Endodermal cell (in vitro differentiated cells): ENCODE measurements around the gene ALDH3B2. TPM values are rescaled to one million over a fixed set of nuclear protein-coding genes. Genes with fewer than 3 reads are reported as not detected.

Source experiments
- DNase-seq: peaks from one replicate; pipeline ENCODE4 v3.0.0-alpha.2; 2017
- H3K27ac ChIP-seq: 2 replicates; pipeline ENCODE4 v1.5.1; 2013; ENCODE audit warnings: mild to moderate bottlenecking, low read depth, low read length, moderate library complexity
- H3K27me3 ChIP-seq: 2 replicates; pipeline ENCODE4 v1.6.1; 2013; ENCODE audit warnings: mild to moderate bottlenecking, low read length, moderate library complexity; ENCODE audit not compliant: insufficient read depth, control insufficient read depth, poor library complexity, severe bottlenecking
- H3K36me3 ChIP-seq: 2 replicates; pipeline ENCODE4 v1.7.0; 2013; ENCODE audit warnings: mild to moderate bottlenecking, low read length, moderate library complexity; ENCODE audit not compliant: control insufficient read depth, insufficient read depth
- H3K4me1 ChIP-seq: one replicate; pipeline ENCODE4 v1.7.0; 2013; ENCODE audit warnings: low read length; ENCODE audit not compliant: control insufficient read depth, insufficient read depth
- H3K4me3 ChIP-seq: 2 replicates; pipeline ENCODE4 v1.5.1; 2013; ENCODE audit warnings: mild to moderate bottlenecking, low read length, moderate library complexity
- H3K9ac ChIP-seq: 2 replicates; pipeline ENCODE4 v1.6.1; 2013; ENCODE audit warnings: mild to moderate bottlenecking, low read length, moderate library complexity; ENCODE audit not compliant: poor library complexity, severe bottlenecking; ENCODE audit errors: extremely low read depth
- H3K9me3 ChIP-seq: 2 replicates; pipeline ENCODE4 v1.6.1; 2013; ENCODE audit warnings: mild to moderate bottlenecking, low read length, moderate library complexity; ENCODE audit not compliant: control insufficient read depth
- H3K27ac Mint-ChIP-seq: 2 replicates; pipeline ENCODE4 v1.8.0; 2020; ENCODE audit warnings: mixed read lengths
- H3K27me3 Mint-ChIP-seq: 2 replicates; pipeline ENCODE4 v1.8.0; 2021; ENCODE audit warnings: mild to moderate bottlenecking, mixed read lengths; ENCODE audit not compliant: insufficient read depth
- H3K36me3 Mint-ChIP-seq: 2 replicates; pipeline ENCODE4 v1.8.0; 2020; ENCODE audit warnings: low read depth, mixed read lengths
- H3K4me1 Mint-ChIP-seq: 2 replicates; pipeline ENCODE4 v1.8.0; 2020; ENCODE audit warnings: mixed read lengths
- H3K4me3 Mint-ChIP-seq: 2 replicates; pipeline ENCODE4 v1.8.0; 2020; ENCODE audit warnings: mild to moderate bottlenecking, moderate library complexity, mixed read lengths
- H3K9me3 Mint-ChIP-seq: 2 replicates; pipeline ENCODE4 v1.8.0; 2020; ENCODE audit warnings: mild to moderate bottlenecking, mixed read lengths
- CTCF ChIP-seq: fragments of 200-600 bp; sonication (generic); conservative IDR thresholded peaks from 2 replicates; pipeline ENCODE4 v1.5.0; 2021; ENCODE audit warnings: antibody characterized with exemption, mild to moderate bottlenecking
- WGBS, 2 experiments: methylation state at CpG; one replicate each; pipeline versions ENCODE4 v1.1.5 to v1.1.7; 2013; ENCODE audit warnings: missing lambda C conversion rate in 2 of 2, mixed read lengths in 1 of 2; ENCODE audit not compliant: insufficient coverage in 1 of 2, insufficient read length in 1 of 2; 5-methylcytosine and 5-hydroxymethylcytosine counted together
- total RNA-seq, 2 donors: library from RNA; stranded (reverse); fragmentation: NEBNext Ultra II Directional in 1 of 2; extraction: Animal tissue kit (Norgen Biotek cat#: 25700) in 1 of 2; gene quantifications; 2 replicates in 1 of 2; 3 replicates in 1 of 2; pipeline ENCODE4 v1.2.1, GENCODE V29; 2021

Gene ALDH3B2
- total RNA-seq, 2 donors from 2014 or later = not detected

GRCh38 chr11:67648796-67649613 lies 25.4 kb downstream of the ALDH3B2 start:
- H3K27ac Mint-ChIP-seq = no peak overlapping the region
- Histone ChIP-seq H3K36me3 (no peaks in the 10 kb centered on the region), H3K27me3 (no peaks in the 10 kb centered on the region), H3K4me3 (no peak overlapping the region), H3K4me1 (no peaks in the 10 kb centered on the region), H3K9me3 (no peaks in the 10 kb centered on the region), H3K27ac (no peak overlapping the region), H3K9ac (no peak overlapping the region)
- WGBS, 2 experiments = 94 to 96% methylated on average over 7 to 12 of the region's 12 CpGs
- TF ChIP-seq CTCF = no peak
- peaks cover 6% of the 10 kb centered on the region for H3K4me1 Mint-ChIP-seq
- peaks cover 5% of the 10 kb centered on the region for H3K27me3 Mint-ChIP-seq
- DNase-seq = peak; percentile 42
- H3K4me3 Mint-ChIP-seq = no peak overlapping the region
- no peaks in the 10 kb centered on the region for H3K36me3 Mint-ChIP-seq
- peaks cover 7% of the 10 kb centered on the region for H3K9me3 Mint-ChIP-seq

GRCh38 chr11:67648140-67648795 lies 26.2 kb downstream of the ALDH3B2 start:
- Mint-ChIP-seq H3K27me3 (peaks cover 5% of the 10 kb centered on the region), H3K9me3 (peaks cover 5% of the 10 kb centered on the region), H3K4me1 (peaks cover 6% of the 10 kb centered on the region), H3K36me3 (no peaks in the 10 kb centered on the region), H3K27ac (no peak overlapping the region), H3K4me3 (no peak overlapping the region)
- H3K36me3 ChIP-seq = no peaks in the 10 kb centered on the region
- WGBS, 2 experiments = 78 to 88% methylated on average over 8 to 12 of the region's 12 CpGs
- no peak overlapping the region for H3K4me3 ChIP-seq
- no peak overlapping the region for H3K9ac ChIP-seq
- peak; percentile 90 for DNase-seq
- H3K9me3 ChIP-seq = no peaks in the 10 kb centered on the region
- TF ChIP-seq CTCF = peak; percentile 86
- H3K4me1 ChIP-seq = no peaks in the 10 kb centered on the region
- H3K27me3 ChIP-seq = no peaks in the 10 kb centered on the region
- H3K27ac ChIP-seq = no peak overlapping the region

GRCh38 chr11:67647471-67647870 lies 27.0 kb downstream of the ALDH3B2 start:
- Histone ChIP-seq H3K4me1 (no peaks in the 10 kb centered on the region), H3K36me3 (no peaks in the 10 kb centered on the region), H3K9me3 (no peaks in the 10 kb centered on the region), H3K27ac (no peak overlapping the region), H3K9ac (no peak overlapping the region), H3K4me3 (no peak overlapping the region), H3K27me3 (no peaks in the 10 kb centered on the region)
- WGBS, 2 experiments = 91 to 95% methylated on average over 10 to 15 of the region's 15 CpGs
- peaks cover 7% of the 10 kb centered on the region for H3K27me3 Mint-ChIP-seq
- peak; percentile 38 for DNase-seq
- no peak overlapping the region for H3K27ac Mint-ChIP-seq
- H3K36me3 Mint-ChIP-seq = no peaks in the 10 kb centered on the region
- no peak overlapping the region for H3K4me3 Mint-ChIP-seq
- H3K9me3 Mint-ChIP-seq = peaks cover 3% of the 10 kb centered on the region
- no peak for TF ChIP-seq CTCF
- H3K4me1 Mint-ChIP-seq = peaks cover 6% of the 10 kb centered on the region
